Measurements from ENCODE around the gene VTI1B.
"Not testable (repeated sequence)": the region's sequence is repeated elsewhere in the genome, so short reads cannot be mapped to it uniquely, and the experiment has no call there.

Gene VTI1B

DNA sequence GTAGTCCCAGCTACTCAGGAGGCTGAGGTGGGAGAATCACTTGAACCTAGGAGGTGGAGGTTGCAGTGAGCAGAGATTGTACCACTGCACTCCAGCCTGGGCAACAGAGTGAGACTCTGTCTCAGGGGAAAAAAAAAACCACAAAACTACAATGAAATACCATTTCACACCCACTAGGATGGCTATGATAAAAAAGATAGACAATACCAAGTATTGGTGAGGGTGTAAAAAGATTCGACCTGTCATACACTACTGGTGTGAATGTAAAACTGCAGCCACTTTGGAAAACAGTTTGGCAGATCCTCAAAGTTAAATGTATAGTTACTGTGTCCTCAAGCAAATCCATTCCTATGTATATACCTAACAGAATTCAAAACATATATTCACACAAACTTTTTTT lies 48.3 kb downstream of the VTI1B start:
- DNase-seq: not testable (repeated sequence)

DNA sequence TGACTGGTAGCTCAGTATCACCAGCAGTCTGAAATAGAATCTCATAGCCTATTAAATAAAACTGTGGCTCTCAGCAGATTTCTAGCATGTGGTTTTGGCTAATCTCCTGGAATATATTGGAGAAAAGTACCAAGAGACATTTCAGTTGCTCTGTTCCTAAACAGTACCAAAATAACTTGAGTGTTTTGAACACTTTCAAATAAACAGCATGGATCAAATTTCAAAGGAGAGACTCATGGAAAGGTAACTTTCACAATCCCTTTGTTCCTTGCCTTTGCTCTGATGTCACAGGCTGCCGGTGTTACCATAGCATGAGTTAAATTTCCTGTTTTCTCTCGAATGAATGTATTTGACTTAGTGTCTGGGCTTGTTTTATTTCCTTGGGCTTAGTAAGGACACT lies 51.3 kb downstream of the VTI1B start:
- peak; percentile 28 for DNase-seq

- peak; percentile 88 for DNase-seq
These were observed 51.8 kb downstream of the VTI1B start for GRCh38 chr14:67622675-67623074.

GRCh38 chr14:67620217-67620785 lies 54.1 kb downstream of the VTI1B start:
- no peak for DNase-seq

DNA sequence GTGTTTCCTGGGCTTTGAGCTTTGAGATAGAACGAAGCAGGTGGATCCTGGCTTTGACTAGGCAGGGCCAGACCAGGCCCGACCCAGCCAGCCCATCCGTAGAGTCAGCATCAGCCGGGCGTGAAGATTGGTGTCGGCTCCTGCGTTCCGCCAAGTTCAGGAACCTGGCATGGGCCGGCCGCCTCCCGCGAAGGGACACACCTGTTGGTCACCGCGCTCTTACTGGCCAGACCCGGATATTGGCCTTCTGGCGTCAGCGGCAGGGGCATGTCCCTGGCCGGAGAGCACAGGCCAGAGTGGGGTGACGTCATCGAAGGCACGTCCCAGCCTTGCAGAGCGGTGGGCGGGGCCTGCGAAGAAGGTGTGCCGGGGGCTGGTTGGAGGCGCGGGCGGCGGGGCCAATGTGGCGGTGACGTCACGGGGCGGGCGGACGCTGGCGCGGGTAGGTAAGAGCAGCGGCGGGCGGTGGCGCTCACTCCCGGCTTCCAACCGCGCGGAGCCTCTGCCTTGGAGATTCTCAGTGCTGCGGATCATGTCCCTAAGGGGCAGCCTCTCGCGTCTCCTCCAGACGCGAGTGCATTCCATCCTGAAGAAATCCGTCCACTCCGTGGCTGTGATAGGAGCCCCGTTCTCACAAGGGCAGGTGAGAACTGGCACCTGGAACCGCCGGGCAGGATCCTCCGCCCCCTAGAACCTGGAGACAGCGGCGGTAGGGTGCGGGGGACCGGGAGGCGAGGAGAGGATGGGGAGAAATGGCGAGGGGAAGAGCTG lies 54.8 kb downstream of the VTI1B start, which contains the start of gene ARG2:
Gene ARG2, plus strand, starts transcription at position 475 of the 771 bp plus-strand sequence. Its CDS starts 58 bp downstream, at position 533.
- DNase-seq: peak; percentile 87

DNA sequence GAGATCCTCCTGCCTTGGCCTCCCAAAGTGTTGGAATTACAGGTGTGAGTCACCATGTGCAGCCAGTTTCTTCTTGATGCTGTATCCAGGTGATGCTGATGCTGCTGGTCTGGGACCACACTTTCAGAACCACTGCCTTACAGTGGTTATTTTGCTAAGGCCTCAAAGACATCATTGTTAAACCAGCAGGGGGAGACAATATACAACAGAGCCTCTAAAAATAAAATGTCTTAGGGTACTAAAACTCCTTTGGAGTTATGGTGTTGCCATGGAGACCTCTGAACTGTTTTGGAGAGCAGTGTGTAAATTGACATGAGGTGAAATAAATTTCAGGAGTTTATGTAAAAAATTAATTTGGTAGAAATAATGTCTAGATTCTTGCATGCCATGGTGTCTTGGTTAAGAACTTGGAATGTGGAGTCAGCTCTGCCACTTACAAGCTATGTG lies 55.8 kb downstream of the VTI1B start:
- DNase-seq: peak; percentile 81

DNA sequence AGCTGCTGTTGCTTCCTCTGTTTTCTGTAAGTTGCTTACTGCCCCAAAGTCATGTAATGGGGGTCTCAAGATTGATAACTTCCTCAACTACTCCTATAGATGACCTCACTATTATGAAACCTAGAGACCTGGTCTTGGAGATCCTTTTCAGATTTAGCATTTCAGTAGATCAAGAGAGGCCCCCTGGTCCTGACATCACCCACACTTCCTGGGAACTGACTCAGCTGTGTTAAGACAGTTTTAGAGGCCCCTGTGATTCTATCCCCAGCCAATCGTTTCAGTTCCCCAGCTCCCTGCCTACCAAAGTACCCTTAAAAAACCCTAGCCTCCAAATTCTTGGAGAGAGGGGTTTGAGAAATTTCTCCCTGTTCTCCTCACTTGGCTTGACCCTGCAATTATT lies 63.9 kb downstream of the VTI1B start:
- no peak for DNase-seq

DNA sequence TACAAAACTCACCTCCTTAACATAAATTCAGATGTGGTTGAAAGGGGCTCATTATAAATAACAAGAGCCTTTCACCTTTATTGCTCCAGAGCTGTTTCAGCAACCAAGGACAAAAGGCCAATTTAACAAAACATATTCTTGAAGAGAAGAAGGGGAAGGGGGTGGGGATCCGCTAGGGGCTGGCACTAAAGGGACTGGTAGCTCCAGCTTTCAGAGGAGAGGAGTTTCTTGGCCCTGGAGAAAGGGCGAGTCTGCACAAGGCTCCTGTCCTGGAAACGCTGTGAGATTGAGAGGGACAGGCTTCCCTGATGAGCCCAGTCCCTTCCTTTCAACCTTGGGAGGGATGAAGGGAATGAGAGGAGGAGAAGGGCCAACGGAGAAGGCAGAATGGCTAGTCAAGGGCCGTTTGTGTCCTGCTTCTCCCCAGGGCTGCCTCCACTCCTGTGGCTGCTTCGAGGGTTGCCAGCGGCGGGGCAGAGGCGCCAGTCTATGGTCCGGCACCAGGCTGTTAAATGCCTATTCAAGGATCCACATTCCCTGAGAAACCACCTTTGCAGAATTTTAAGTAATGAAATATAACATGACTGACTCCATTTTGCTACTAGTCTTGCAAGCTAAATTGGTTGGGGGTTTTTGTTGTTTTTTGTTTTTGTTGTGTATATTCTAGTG lies 64.7 kb downstream of the VTI1B start:
- DNase-seq: no peak

DNA sequence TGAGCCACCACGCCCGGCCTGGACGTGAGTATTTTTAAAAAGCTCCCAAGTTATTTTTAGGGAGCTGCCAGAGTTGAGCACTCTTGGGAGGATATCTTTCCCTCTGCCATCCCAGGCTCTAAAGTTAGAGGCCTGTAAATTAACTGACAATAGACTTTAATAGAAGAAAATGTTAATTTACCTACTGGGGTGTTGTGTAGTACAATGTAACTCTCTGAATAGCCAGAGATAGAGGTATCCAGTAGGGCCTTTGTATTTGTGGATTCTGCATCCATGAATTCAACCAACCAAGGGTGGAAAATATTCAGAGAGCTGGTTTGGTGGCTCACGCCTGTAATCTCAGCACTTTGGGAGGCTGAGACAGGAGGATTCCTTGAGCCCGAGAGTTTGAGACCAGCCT lies 66.8 kb downstream of the VTI1B start:
- no peak for DNase-seq

DNA sequence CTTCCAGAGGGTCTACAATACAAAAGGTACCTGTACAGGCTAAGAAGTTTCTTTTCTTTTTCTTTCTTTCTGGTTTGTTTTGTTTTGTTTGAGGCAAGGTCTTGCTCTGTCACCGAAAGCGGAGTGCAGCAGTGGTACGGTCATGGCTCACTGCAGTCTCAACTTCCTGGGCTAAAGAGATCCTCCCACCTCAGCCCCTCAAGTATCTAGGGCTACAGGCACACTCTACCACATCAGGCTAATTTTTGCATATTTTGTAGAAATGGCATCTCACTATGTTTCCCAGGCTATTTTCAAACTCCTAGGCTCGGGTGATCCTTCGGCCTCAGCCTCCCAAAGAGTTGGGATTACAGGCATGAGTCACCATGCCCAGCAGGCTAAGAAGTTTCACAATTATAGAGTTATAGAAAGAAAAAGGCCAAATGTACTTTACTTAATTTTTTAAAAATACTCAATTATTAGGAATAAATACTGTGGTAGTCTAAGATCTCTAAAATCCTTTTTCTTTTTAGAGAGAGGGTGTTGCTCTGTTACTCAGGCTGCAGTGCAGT lies 71.4 kb downstream of the VTI1B start:
- DNase-seq: no peak

- DNase-seq: no peak
These were observed 72.4 kb downstream of the VTI1B start for GRCh38 chr14:67602076-67602475.

- DNase-seq: not testable (repeated sequence)
These were observed 73.9 kb downstream of the VTI1B start for GRCh38 chr14:67600562-67600974.

GRCh38 chr14:67599698-67600561 lies 74.5 kb downstream of the VTI1B start, which contains the start of gene PIGH:
PIGH (minus strand) TSS chr14:67600268; CDS start chr14:67600203, 65 bp downstream.
- DNase-seq: peak; percentile 88

Data from fibroblast of skin of right biceps (primary cell).